ENCODE results near the gene MKRN1. TPM values are rescaled to one million over a fixed set of nuclear protein-coding genes. Genes with fewer than 3 reads are reported as not detected.

The MKRN1 gene
- total and polyA plus RNA-seq, 2 of the 4 experiments (the other 2 are of a cell fraction), result 47.2 to 83.0 TPM

- Histone ChIP-seq H3K56ac (ENCODE audit: extremely low read depth, insufficient read depth, low read length) (no peak overlapping the region), H2BK20ac (ENCODE audit: low read depth, low read length) (no peak overlapping the region), H3K9me3 (ENCODE audit: control insufficient read depth, insufficient read depth, low read length) (no peaks in the 10 kb centered on the region), H3K27ac (ENCODE audit: insufficient read depth, low read length) (no peak overlapping the region), H3K23ac (ENCODE audit: low read depth, low read length) (no peak overlapping the region), H3K14ac (replicated peaks; ENCODE audit: low read depth, low read length) (no peak overlapping the region), H4K20me1 (ENCODE audit: insufficient read depth, low read length) (no peaks in the 10 kb centered on the region), H3K4me3 (ENCODE audit: insufficient read depth, low read depth, low read length) (no peak overlapping the region), H3K4me1 (ENCODE audit: control insufficient read depth, insufficient read depth, low read length) (peaks cover 3% of the 10 kb centered on the region), H4K8ac (ENCODE audit: low read depth in 2 of 2, low read length in 2 of 2) (no peak overlapping the region), H3K18ac (ENCODE audit: low read depth, low read length) (no peak overlapping the region), H3K4ac (ENCODE audit: low read depth, low read length) (no peak overlapping the region), H3K79me1 (ENCODE audit: low read depth in 1 of 2, low read length in 2 of 2) (no peaks in the 10 kb centered on the region), H2AFZ (replicated peaks; ENCODE audit: low read length, poor library complexity) (no peak overlapping the region), H3K9me1 (ENCODE audit: insufficient read depth, low read length) (no peaks in the 10 kb centered on the region), H4K91ac (ENCODE audit: insufficient read depth, low read depth, low read length) (no peak overlapping the region), H2BK15ac (ENCODE audit: low read depth, low read length) (no peak overlapping the region), H3K27me3 (ENCODE audit: control insufficient read depth, insufficient read depth, low read length) (peaks cover 17% of the 10 kb centered on the region), H2BK5ac (ENCODE audit: low read depth, low read length, poor library complexity, severe bottlenecking) (no peak overlapping the region), H3K9ac (ENCODE audit: low read depth, low read length) (no peak overlapping the region), H4K5ac (ENCODE audit: low read depth, low read length) (no peak overlapping the region), H2BK120ac (ENCODE audit: low read depth, low read length) (no peak overlapping the region), H3K4me2 (ENCODE audit: low read depth, low read length) (no peak overlapping the region), H3K36me3 (ENCODE audit: control insufficient read depth, insufficient read depth, low read length) (no peaks in the 10 kb centered on the region), H2AK5ac (ENCODE audit: low read depth, low read length) (no peak overlapping the region), H2AK9ac (replicated peaks; ENCODE audit: low read depth, low read length, poor library complexity) (no peak overlapping the region)
- TF ChIP-seq MXI1 (IDR thresholded peaks at IDR 0.05; ENCODE audit: borderline replicate concordance, low read depth, low read length), result no peak
- no peak for TF ChIP-seq FOS (IDR thresholded peaks at IDR 0.05; ENCODE audit: low read depth, low read length)
- TF ChIP-seq RCOR1 (IDR thresholded peaks at IDR 0.05; ENCODE audit: insufficient replicate concordance, low read length), result no peak
- TF ChIP-seq MAZ (IDR thresholded peaks at IDR 0.05; ENCODE audit: borderline replicate concordance, low read depth, low read length), result no peak
- TF ChIP-seq ELK1 (IDR thresholded peaks at IDR 0.05; ENCODE audit: borderline replicate concordance, low read depth, low read length), result no peak
- TF ChIP-seq CHD1 (IDR thresholded peaks at IDR 0.05; ENCODE audit: low read depth, low read length), result no peak
- no peak for TF ChIP-seq RAD21 (IDR thresholded peaks at IDR 0.05; ENCODE audit: low read length)
- TF ChIP-seq USF2 (IDR thresholded peaks at IDR 0.05; ENCODE audit: low read depth, low read length), result no peak
- no peak for TF ChIP-seq POLR2A (IDR thresholded peaks at IDR 0.05; ENCODE audit: low read depth, low read length)
- no peak for TF ChIP-seq MAFK (IDR thresholded peaks at IDR 0.05; ENCODE audit: low read depth, low read length)
- no peak for TF ChIP-seq RFX5 (IDR thresholded peaks at IDR 0.05; ENCODE audit: low read depth, low read length)
- no peak for TF ChIP-seq NFE2L2 (IDR thresholded peaks at IDR 0.05; ENCODE audit: low read depth, low read length)
- no peak for TF ChIP-seq CTCF (conservative IDR thresholded peaks at IDR 0.05; ENCODE audit: low read depth, low read length)
- TF ChIP-seq SMC3 (IDR thresholded peaks at IDR 0.05; ENCODE audit: low read depth, low read length), result no peak
- TF ChIP-seq CEBPB (IDR thresholded peaks at IDR 0.05; ENCODE audit: low read depth, low read length), result no peak
- TF ChIP-seq BHLHE40 (IDR thresholded peaks at IDR 0.05; ENCODE audit: low read depth, low read length), result no peak
- intact Hi-C loops (cut with micrococcal nuclease) (no loop called here), in situ Hi-C loops (cut with MboI; ENCODE audit: low sequenced_read_pairs) (no loop called here), dilution Hi-C loops (cut with HindIII; ENCODE audit: low sequenced_read_pairs, unreplicated experiment) (no loop called here)
- no TSS peak for BruUV-seq (replicated peaks)
- ATAC-seq (ENCODE audit: low read depth) (no peak; the same call in 1 of the 2 replicates), DNase-seq (no peak)
- POLR2A ChIA-PET (ENCODE audit: unreplicated experiment), result no interaction called here
- CTCF ChIA-PET, result no interaction called here
- 17% methylated on average over 3 of the region's 3 CpGs; no CpG with 5 or more reads in 1 of the 2 experiments for WGBS, 2 experiments (ENCODE audit: extremely low coverage in 2 of 2, insufficient read length in 1 of 2)
These were observed 74.7 kb downstream of the MKRN1 start for GRCh38 chr7:140404565-140405065.

Data from IMR-90 (cell line).